Fibroblast of mammary gland (primary cell): ENCODE measurements around the gene COPZ1.

Experiments used
- DNase-seq: peaks from one replicate; pipeline ENCODE4 v3.0.0-alpha.2; 2010; ENCODE audit warnings: low read depth
- H3K4me3 ChIP-seq: 2 replicates; pipeline ENCODE4 v1.5.1; 2011; ENCODE audit warnings: low read depth, mild to moderate bottlenecking, low read length, moderate library complexity; ENCODE audit not compliant: control insufficient read depth
- TF ChIP-seq, protein P1 (sequence below): conservative IDR thresholded peaks from 2 replicates; pipeline ENCODE4 v1.5.1; 2011; ENCODE audit warnings: low read depth, low read length, inconsistent platforms; ENCODE audit not compliant: control insufficient read depth, insufficient read depth

COPZ1 gene

DNA sequence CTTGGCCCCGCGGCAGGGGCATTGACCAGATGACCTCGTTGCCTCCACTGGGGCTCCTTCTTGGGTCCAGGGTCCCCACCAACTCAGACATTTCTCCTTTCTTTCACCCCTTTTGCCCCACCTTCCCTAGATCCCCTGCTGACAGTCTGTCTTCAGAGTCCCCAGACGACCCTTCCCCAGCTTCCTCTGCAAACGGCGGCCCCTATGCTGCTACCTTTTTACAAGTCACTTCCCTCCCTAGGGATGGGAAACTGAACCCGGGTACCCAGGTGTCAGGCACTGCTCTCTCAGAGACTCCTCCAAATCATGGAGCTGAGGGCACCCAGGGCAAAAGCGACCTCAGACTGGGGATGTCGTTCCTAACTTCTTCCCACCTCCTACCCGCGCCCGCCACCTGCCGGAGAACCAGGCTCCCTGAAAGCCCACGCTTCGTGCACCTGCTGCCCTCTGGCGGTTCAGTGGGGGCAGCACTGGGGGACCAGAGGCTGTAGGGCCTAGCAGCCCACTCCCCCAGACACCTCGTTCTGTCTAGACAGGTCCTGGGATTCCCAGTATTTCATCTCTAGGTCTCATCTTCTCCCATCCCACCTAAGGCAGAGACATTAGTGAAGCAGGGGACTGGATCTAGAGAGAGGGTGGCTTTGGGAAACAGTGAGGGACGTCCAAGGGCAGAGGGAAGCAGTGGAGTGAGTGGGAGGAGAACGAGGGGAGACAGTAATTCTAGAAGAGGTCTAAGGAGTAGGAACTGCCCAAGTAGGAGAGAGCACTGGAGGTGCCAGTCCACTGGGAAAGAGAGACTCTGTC is 54.7 kb downstream of the COPZ1 start:
- DNase-seq, result peak; percentile 81
- H3K4me3 ChIP-seq, result peak overlapping the region; percentile 43
- TF ChIP-seq, protein P1, sequence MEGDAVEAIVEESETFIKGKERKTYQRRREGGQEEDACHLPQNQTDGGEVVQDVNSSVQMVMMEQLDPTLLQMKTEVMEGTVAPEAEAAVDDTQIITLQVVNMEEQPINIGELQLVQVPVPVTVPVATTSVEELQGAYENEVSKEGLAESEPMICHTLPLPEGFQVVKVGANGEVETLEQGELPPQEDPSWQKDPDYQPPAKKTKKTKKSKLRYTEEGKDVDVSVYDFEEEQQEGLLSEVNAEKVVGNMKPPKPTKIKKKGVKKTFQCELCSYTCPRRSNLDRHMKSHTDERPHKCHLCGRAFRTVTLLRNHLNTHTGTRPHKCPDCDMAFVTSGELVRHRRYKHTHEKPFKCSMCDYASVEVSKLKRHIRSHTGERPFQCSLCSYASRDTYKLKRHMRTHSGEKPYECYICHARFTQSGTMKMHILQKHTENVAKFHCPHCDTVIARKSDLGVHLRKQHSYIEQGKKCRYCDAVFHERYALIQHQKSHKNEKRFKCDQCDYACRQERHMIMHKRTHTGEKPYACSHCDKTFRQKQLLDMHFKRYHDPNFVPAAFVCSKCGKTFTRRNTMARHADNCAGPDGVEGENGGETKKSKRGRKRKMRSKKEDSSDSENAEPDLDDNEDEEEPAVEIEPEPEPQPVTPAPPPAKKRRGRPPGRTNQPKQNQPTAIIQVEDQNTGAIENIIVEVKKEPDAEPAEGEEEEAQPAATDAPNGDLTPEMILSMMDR, result peak; percentile 100

DNA sequence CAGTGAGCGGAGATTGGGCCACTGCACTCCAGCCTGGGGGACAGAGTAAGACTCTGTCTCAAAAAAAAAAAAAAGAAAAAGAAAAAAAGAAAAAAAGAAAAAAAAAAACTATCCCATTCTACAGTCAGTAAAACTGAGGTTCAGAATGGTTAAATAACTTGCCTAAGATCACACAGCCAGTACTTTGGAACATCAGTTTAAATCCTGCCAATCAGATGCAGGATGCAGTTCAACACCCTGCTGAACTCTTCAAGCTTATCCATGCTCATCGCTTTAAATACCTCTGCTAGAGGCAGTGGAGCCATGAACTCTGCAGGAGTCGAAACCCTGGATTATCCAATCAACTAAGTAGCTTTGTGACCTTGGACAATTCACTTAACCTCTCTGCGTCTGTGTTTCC is 56.2 kb downstream of the COPZ1 start:
- TF ChIP-seq, protein P1, result no peak
- H3K4me3 ChIP-seq, result no peak overlapping the region
- DNase-seq, result no peak

DNA sequence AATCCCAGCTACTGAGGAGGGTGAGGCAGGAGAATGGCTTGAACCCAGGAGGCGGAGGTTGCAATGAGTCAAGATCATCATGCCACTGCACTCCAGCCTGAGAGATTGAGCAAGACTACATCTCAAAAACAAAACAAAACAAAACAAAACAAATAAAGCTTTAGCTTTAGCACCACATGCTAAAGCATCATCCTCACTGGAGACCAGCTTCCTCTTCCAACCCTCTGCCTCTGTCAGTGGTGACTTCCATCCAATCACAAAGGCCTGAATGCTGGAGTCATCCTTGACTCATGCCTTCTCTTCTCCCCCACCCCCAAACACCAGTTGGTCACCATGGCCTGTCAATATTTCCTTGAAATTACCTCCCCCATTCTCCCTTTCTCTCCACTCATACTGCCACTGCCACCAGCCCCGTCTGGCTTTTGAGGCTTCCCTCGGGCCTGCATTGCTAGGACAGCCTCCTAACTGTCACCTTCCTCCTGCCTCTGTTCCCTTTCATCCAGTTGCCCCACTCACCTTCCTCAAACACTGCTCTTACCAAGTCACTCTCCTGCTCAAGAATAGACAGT is 58.2 kb downstream of the COPZ1 start:
- H3K4me3 ChIP-seq, result no peak overlapping the region
- DNase-seq, result peak; percentile 99
- TF ChIP-seq, protein P1, result no peak

DNA sequence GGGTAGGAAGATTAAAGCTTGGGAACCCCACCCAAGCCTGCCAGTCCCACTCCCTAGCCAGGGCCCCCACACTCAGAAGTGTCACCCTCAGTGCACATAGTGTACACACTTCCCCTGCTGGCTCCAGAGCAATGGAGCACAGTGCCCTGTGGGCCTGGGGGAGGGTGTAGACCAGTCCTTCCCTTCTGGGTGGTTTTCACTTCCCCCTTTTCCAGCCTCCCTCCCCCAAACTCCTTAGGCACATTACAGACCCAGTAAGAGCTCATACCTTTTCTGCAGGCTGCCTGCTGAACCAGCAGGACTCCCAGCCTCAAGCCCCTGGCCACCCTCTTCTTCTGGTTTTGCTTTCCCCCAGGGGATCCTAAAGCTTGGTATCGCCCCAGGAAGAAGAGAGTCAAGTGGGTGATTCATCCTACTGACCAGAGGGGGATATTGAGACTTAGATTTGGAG is 59.7 kb downstream of the COPZ1 start, which contains the start of gene ZNF385A:
Gene ZNF385A (minus strand): TSS at position 143 of the 451 bp plus-strand sequence. CDS start 219 bp downstream, outside the sequence.
- no peak for DNase-seq
- no peak within 1 kb of the TSS for H3K4me3 ChIP-seq
- TF ChIP-seq, protein P1, result no peak

DNA sequence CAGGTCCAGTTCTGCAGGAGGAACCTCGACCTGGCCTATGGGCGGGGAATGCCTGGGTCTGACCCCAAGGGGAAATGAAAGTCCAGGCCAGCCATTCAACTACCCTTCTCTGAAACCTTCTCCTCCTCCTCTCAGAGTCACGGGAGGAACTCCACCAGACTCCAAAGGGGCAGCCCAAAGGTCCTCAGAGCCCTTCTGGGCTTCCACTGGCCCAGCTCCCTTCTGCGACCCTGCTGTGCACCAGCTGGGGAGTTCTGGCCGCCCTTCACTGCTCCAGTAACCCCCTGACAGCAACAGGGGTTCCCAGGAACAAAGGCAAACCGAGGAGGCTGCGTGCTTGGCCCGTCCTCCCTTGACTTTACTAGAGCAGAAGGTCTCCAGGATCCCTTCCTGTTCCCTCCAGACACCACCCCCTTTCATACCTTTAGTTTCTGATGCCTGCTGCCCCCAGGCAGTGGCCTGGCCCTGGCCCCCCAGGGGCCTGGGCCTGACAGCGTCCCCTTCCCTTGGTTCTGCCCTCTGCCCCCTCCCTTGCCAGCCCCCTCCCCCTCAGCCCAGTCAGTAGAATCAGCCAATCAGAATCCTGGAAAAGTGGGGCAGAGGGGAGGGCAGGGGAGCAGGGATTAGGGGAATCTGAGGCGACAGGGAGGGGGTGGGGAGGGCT is 60.5 kb downstream of the COPZ1 start:
- TF ChIP-seq, protein P1, result no peak
- no peak for DNase-seq
- no peak overlapping the region for H3K4me3 ChIP-seq

DNA sequence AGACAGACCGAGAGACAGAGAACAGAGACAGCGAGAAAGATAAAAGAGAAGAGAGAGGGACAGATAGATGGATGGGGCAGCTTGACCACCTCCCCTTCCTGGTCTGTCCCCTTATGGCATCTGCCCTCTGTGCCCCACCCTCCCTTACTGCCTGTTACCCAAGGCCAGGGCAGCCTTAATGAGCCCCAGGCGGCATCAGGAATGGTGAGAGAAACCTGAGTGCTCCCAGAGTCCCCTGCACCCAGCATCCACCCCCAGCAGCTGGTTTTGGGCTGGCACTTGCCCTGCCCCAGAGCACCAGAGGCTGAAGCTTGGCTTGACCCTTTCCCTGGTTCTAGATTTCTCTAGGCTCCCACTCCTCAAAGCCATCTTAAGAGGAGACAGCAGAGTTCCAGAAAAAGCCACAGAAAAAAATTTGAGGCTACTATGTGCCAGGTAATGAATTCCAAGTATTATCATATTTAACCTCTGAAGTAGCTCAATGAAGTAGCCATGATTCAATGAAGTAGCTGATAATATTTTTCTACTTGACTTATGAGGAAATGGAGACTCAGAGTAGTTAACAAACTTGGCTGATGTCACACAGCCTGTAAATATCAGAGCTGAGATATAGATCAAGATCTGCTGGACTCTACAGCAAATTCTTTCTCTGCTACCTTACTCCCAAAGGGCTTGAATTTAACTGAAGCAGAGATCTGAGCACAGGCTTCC is 61.6 kb downstream of the COPZ1 start:
- no peak overlapping the region for H3K4me3 ChIP-seq
- DNase-seq, result no peak
- TF ChIP-seq, protein P1, result no peak
